CD4-positive, alpha-beta T cell (primary cell): ENCODE results near the gene NCK1. TPM values are rescaled to one million over a fixed set of nuclear protein-coding genes. Genes with fewer than 3 reads are reported as not detected.
A peak's percentile ranks its signal among the peaks of the same experiment; 100 is the strongest.

Experiments used
- ATAC-seq: fragments of 200-7000 bp; cut with Tn5 transposase; one replicate; pipeline ENCODE4 v1.10.0; 2022; ENCODE audit warnings: mild to moderate bottlenecking; ENCODE audit not compliant: poor library complexity
- CTCF ChIA-PET: fragments of 350-600 bp; sonication (Branson Sonifier 250); formaldehyde crosslinking; loops from one replicate; lab custom pipeline; 2021; ENCODE audit warnings: antibody characterized with exemption, inconsistent platforms; lab: Charles Lee
- POLR2A ChIA-PET: fragments of 350-600 bp; sonication (Branson Sonifier 250); formaldehyde crosslinking; loops from one replicate; lab custom pipeline; 2021; ENCODE audit warnings: antibody characterized with exemption, inconsistent platforms; lab: Charles Lee
- DNase-seq, 14 experiments: peaks; one replicate each; pipeline ENCODE4 v3.0.0-alpha.2; 2013 to 2020; ENCODE audit warnings: mixed read lengths in 2 of 14
- H3K27ac ChIP-seq, 2 donors: one replicate each; pipeline versions ENCODE4 v1.5.1 to v1.7.0; 2013; ENCODE audit warnings: low read length in 2 of 2, low read depth in 1 of 2, mild to moderate bottlenecking in 1 of 2
- H3K27me3 ChIP-seq, 2 experiments: 1 replicate in 1 of 2; 2 replicates in 1 of 2; pipeline versions ENCODE4 v1.6.1 to v1.7.0; 2013; ENCODE audit warnings: low read length in 2 of 2, control low read depth in 1 of 2, mild to moderate bottlenecking in 1 of 2, moderate library complexity in 1 of 2; ENCODE audit not compliant: insufficient read depth in 2 of 2, control insufficient read depth in 1 of 2
- H3K36me3 ChIP-seq: one replicate; pipeline ENCODE4 v1.6.1; 2013; ENCODE audit warnings: low read length, control low read depth; ENCODE audit not compliant: insufficient read depth
- H3K4me1 ChIP-seq: one replicate; pipeline ENCODE4 v1.6.1; 2013; ENCODE audit warnings: low read length, control low read depth; ENCODE audit not compliant: insufficient read depth
- H3K4me3 ChIP-seq: one replicate; pipeline ENCODE4 v1.5.1; 2013; ENCODE audit warnings: mild to moderate bottlenecking, low read length, moderate library complexity
- H3K9me3 ChIP-seq, 2 experiments: 1 replicate in 1 of 2; 2 replicates in 1 of 2; pipeline versions ENCODE4 v1.6.1 to v1.7.0; 2013; ENCODE audit warnings: low read length in 2 of 2, mild to moderate bottlenecking in 2 of 2, control low read depth in 1 of 2, moderate library complexity in 1 of 2; ENCODE audit not compliant: control insufficient read depth in 1 of 2, insufficient read depth in 1 of 2
- H3K27ac Mint-ChIP-seq: one replicate; pipeline ENCODE4 v1.8.0; 2020; ENCODE audit warnings: mixed read lengths
- H3K27me3 Mint-ChIP-seq: one replicate; pipeline ENCODE4 v1.8.0; 2021; ENCODE audit warnings: mixed read lengths
- H3K36me3 Mint-ChIP-seq: one replicate; pipeline ENCODE4 v1.8.0; 2021; ENCODE audit warnings: low read depth, mixed read lengths
- H3K4me1 Mint-ChIP-seq: one replicate; pipeline ENCODE4 v1.8.0; 2021; ENCODE audit warnings: low read depth, mixed read lengths
- H3K4me3 Mint-ChIP-seq: one replicate; pipeline ENCODE4 v1.8.0; 2020; ENCODE audit warnings: mild to moderate bottlenecking, mixed read lengths
- H3K9me3 Mint-ChIP-seq: one replicate; pipeline ENCODE4 v1.8.0; 2020; ENCODE audit warnings: mixed read lengths
- intact Hi-C, 2 experiments: fragments of 100-400 bp; cut with DNase I in 1 of 2; cut with micrococcal nuclease in 1 of 2; formaldehyde crosslinking; loops; one replicate each; pipeline versions ENCODE4 v1.15.1 to v1.9.0; 2023 to 2025; cut with DNase I, micrococcal nuclease
- total RNA-seq, 174 experiments: library from RNA in 2 of 174; stranded (reverse) in 2 of 174; gene quantifications; one replicate each; pipeline ENCODE4 v1.2.3 and lab custom pipeline; 2021 to 2026
- TF ChIP-seq, protein P1 (sequence below): fragments of 200-600 bp; IDR thresholded peaks from one replicate; pipeline ENCODE4 v1.8.0; 2022; ENCODE audit warnings: antibody characterized with exemption, mild to moderate bottlenecking

Gene NCK1
- total RNA-seq, 2 experiments from 2014 or later: 52.9 to 55.0 TPM

GRCh38 chr3:136914739-136915138, 52.7 kb downstream of the NCK1 start:
- POLR2A ChIA-PET: interaction anchor here (0.8 kb wide), 1 partner anchor 9 kb away, joined by 3 read pairs; no protein-coding TSS in a partner anchor
- Histone ChIP-seq H3K36me3 (peaks cover 5% of the 10 kb centered on the region), H3K27ac (no peak overlapping the region), H3K4me1 (peaks cover 22% of the 10 kb centered on the region), H3K27me3 (no peaks in the 10 kb centered on the region), H3K4me3 (no peak overlapping the region), H3K9me3 (no peaks in the 10 kb centered on the region)
- DNase-seq: no peak
- ATAC-seq: no peak
- TF ChIP-seq, protein P1, sequence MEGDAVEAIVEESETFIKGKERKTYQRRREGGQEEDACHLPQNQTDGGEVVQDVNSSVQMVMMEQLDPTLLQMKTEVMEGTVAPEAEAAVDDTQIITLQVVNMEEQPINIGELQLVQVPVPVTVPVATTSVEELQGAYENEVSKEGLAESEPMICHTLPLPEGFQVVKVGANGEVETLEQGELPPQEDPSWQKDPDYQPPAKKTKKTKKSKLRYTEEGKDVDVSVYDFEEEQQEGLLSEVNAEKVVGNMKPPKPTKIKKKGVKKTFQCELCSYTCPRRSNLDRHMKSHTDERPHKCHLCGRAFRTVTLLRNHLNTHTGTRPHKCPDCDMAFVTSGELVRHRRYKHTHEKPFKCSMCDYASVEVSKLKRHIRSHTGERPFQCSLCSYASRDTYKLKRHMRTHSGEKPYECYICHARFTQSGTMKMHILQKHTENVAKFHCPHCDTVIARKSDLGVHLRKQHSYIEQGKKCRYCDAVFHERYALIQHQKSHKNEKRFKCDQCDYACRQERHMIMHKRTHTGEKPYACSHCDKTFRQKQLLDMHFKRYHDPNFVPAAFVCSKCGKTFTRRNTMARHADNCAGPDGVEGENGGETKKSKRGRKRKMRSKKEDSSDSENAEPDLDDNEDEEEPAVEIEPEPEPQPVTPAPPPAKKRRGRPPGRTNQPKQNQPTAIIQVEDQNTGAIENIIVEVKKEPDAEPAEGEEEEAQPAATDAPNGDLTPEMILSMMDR: no peak
- H3K9me3 Mint-ChIP-seq: no peaks in the 10 kb centered on the region
- H3K27me3 Mint-ChIP-seq: no peaks in the 10 kb centered on the region
- intact Hi-C loops: loop anchor here in 1 of 2 experiments (5.0 kb wide), 1 partner anchor 52 kb away; the partner anchor contains the start of gene NCK1
- CTCF ChIA-PET: no interaction called here
- no peak overlapping the region for H3K27ac Mint-ChIP-seq
- H3K4me1 Mint-ChIP-seq: peaks cover 91% of the 10 kb centered on the region
- peaks cover 49% of the 10 kb centered on the region for H3K36me3 Mint-ChIP-seq
- no peak overlapping the region for H3K4me3 Mint-ChIP-seq

GRCh38 chr3:136916223-136916622, 54.2 kb downstream of the NCK1 start:
- Histone ChIP-seq H3K27me3 (no peaks in the 10 kb centered on the region), H3K4me1 (peaks cover 22% of the 10 kb centered on the region), H3K36me3 (peaks cover 5% of the 10 kb centered on the region), H3K9me3 (no peaks in the 10 kb centered on the region), H3K27ac (no peak overlapping the region), H3K4me3 (no peak overlapping the region)
- intact Hi-C loops: loop anchor here in 1 of 2 experiments (5.0 kb wide), 1 partner anchor 54 kb away; the partner anchor contains the start of gene NCK1
- Mint-ChIP-seq H3K27me3 (no peaks in the 10 kb centered on the region), H3K4me1 (peaks cover 91% of the 10 kb centered on the region), H3K27ac (peak overlapping the region; percentile 55), H3K9me3 (no peaks in the 10 kb centered on the region), H3K4me3 (peak overlapping the region; percentile 21), H3K36me3 (peaks cover 46% of the 10 kb centered on the region)
- ChIA-PET POLR2A (interaction anchor here (2.5 kb wide), 1 partner anchor 55 kb away, joined by 8 read pairs; the partner anchor contains the start of gene NCK1), CTCF (no interaction called here)
- ATAC-seq: no peak
- DNase-seq: no peak
- TF ChIP-seq, protein P1: no peak

- TF ChIP-seq, protein P1: no peak
- peak overlapping the region; percentile 39 to 54 for H3K27ac ChIP-seq
- H3K27me3 Mint-ChIP-seq: no peaks in the 10 kb centered on the region
- peaks cover 18% of the 10 kb centered on the region for H3K36me3 Mint-ChIP-seq
- H3K27ac Mint-ChIP-seq: peak overlapping the region; percentile 76
- no peaks in the 10 kb centered on the region for H3K9me3 Mint-ChIP-seq
- H3K4me3 ChIP-seq: peak overlapping the region; percentile 1
- peak overlapping the region; percentile 43 for H3K4me3 Mint-ChIP-seq
- intact Hi-C loops: loop anchor here (5.0 to 10.0 kb wide), 3 partner anchors 33 to 165 kb away; partner anchors contain the start of genes NCK1 (in 2 of the 2) and STAG1 (in 1 of the 2)
- peaks cover 23% of the 10 kb centered on the region for H3K4me1 ChIP-seq
- no peaks in the 10 kb centered on the region for H3K27me3 ChIP-seq
- H3K36me3 ChIP-seq: peaks cover 5% of the 10 kb centered on the region
- no peaks in the 10 kb centered on the region for H3K9me3 ChIP-seq
- DNase-seq: peak in 5 of 14 experiments; percentile 4 to 85 (median 79)
- POLR2A ChIA-PET: interaction anchor here (0.6 to 2.4 kb wide), 7 partner anchors 10 to 724 kb away, joined by 3 to 28 read pairs (median 4); partner anchors contain the start of genes MSL2, NCK1 and STAG1
- CTCF ChIA-PET: interaction anchor here (0.6 to 1.9 kb wide), 4 partner anchors 58 to 167 kb away, joined by 3 to 12 read pairs (median 3); partner anchors contain the start of genes NCK1 and STAG1
- H3K4me1 Mint-ChIP-seq: peaks cover 88% of the 10 kb centered on the region
- peak; percentile 93 for ATAC-seq
Measured at GRCh38 chr3:136919799-136920580, 58.0 kb downstream of the NCK1 start.
